ENCODE measurements around the gene CORO1C.

Gene CORO1C

DNA sequence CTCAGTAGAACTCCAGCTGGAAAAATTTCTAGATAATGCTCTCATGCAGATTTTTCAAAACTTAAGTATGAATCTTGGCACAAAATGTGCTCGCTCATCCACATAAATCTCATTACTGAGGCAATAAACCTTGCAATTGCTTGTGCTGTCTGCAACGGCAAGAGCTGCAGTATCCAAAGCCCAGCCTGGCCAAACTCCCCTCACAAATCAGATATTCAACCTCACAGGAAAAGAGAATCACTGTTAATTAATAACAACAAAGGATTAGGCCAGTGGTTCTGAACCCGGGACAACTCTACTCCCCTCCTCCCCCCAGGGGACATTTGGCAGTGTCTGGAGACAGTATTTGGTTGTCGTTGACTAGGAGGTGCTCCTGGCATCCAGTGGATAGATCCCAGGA, 19.2 kb upstream of the CORO1C start:
- H3K79me2 ChIP-seq: no peaks in the 10 kb centered on the region
- no peak overlapping the region for H2AFZ ChIP-seq
- no peaks in the 10 kb centered on the region for H3K9me3 ChIP-seq (ENCODE audit: control insufficient read depth, low read length)
- H3K4me2 ChIP-seq (ENCODE audit: low read length): no peak overlapping the region
- H3K36me3 ChIP-seq (ENCODE audit: control insufficient read depth, insufficient read depth, low read length): no peaks in the 10 kb centered on the region
- H3K27me3 ChIP-seq (ENCODE audit: control insufficient read depth, insufficient read depth, low read length): no peaks in the 10 kb centered on the region
- TF ChIP-seq, protein P1, sequence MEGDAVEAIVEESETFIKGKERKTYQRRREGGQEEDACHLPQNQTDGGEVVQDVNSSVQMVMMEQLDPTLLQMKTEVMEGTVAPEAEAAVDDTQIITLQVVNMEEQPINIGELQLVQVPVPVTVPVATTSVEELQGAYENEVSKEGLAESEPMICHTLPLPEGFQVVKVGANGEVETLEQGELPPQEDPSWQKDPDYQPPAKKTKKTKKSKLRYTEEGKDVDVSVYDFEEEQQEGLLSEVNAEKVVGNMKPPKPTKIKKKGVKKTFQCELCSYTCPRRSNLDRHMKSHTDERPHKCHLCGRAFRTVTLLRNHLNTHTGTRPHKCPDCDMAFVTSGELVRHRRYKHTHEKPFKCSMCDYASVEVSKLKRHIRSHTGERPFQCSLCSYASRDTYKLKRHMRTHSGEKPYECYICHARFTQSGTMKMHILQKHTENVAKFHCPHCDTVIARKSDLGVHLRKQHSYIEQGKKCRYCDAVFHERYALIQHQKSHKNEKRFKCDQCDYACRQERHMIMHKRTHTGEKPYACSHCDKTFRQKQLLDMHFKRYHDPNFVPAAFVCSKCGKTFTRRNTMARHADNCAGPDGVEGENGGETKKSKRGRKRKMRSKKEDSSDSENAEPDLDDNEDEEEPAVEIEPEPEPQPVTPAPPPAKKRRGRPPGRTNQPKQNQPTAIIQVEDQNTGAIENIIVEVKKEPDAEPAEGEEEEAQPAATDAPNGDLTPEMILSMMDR (IDR thresholded peaks at IDR 0.05): no peak
- H3K27ac ChIP-seq: no peak overlapping the region
- H3K9ac ChIP-seq: no peak overlapping the region
- no peaks in the 10 kb centered on the region for H3K4me1 ChIP-seq
- no peak overlapping the region for H3K4me3 ChIP-seq (ENCODE audit: low read depth, low read length)

DNA sequence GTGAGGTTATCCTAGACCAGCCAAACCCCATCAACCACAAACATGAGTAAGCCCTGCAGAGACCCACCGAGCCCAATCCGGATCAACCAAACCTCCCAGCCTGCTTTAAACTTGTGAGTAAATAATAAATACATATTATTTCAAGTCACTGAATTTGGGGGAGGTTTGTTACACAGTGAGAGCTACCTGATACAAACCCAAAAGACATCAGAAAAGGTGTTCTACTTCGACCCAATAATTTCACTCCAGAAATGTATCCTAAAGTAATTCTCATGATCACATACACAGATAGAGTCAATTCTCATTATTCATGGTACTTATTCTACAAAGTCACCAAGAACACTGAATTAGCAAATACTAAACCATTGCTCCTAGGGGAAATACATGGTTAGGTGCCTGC, 16.2 kb upstream of the CORO1C start:
- Histone ChIP-seq H3K4me2 (ENCODE audit: low read length) (no peak overlapping the region), H3K9ac (no peak overlapping the region), H3K27me3 (ENCODE audit: control insufficient read depth, insufficient read depth, low read length) (no peaks in the 10 kb centered on the region), H3K27ac (no peak overlapping the region), H3K4me3 (ENCODE audit: low read depth, low read length) (no peak overlapping the region), H3K4me1 (no peaks in the 10 kb centered on the region), H3K79me2 (no peaks in the 10 kb centered on the region), H3K9me3 (ENCODE audit: control insufficient read depth, low read length) (no peaks in the 10 kb centered on the region), H2AFZ (no peak overlapping the region), H3K36me3 (ENCODE audit: control insufficient read depth, insufficient read depth, low read length) (no peaks in the 10 kb centered on the region)
- TF ChIP-seq, protein P1 (IDR thresholded peaks at IDR 0.05): no peak

DNA sequence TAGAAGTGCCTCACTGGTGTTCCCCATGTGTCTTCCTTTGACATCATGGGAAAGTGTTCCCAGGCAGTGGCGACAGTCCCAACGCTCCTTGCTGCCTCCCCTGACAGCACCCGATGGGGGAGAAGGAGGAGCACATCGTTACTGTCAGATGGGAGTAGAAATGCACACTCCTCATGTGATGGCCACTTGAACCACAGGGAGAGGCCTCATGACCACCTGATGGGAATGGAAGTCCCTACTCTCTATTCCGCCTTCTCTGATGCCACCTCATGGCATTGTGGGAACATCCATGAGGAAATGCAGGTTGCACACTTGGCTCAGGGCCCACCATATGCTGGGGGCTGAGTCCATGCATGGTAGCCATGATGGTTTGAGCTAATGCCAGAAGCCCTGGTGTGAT, 14.3 kb upstream of the CORO1C start:
- Histone ChIP-seq H3K79me2 (no peaks in the 10 kb centered on the region), H3K9me3 (ENCODE audit: control insufficient read depth, low read length) (no peaks in the 10 kb centered on the region), H3K4me2 (ENCODE audit: low read length) (no peak overlapping the region), H3K27me3 (ENCODE audit: control insufficient read depth, insufficient read depth, low read length) (no peaks in the 10 kb centered on the region), H3K36me3 (ENCODE audit: control insufficient read depth, insufficient read depth, low read length) (no peaks in the 10 kb centered on the region), H3K4me1 (no peaks in the 10 kb centered on the region), H3K4me3 (ENCODE audit: low read depth, low read length) (no peak overlapping the region), H3K27ac (no peak overlapping the region), H3K9ac (no peak overlapping the region), H2AFZ (no peak overlapping the region)
- TF ChIP-seq, protein P1 (IDR thresholded peaks at IDR 0.05): no peak

DNA sequence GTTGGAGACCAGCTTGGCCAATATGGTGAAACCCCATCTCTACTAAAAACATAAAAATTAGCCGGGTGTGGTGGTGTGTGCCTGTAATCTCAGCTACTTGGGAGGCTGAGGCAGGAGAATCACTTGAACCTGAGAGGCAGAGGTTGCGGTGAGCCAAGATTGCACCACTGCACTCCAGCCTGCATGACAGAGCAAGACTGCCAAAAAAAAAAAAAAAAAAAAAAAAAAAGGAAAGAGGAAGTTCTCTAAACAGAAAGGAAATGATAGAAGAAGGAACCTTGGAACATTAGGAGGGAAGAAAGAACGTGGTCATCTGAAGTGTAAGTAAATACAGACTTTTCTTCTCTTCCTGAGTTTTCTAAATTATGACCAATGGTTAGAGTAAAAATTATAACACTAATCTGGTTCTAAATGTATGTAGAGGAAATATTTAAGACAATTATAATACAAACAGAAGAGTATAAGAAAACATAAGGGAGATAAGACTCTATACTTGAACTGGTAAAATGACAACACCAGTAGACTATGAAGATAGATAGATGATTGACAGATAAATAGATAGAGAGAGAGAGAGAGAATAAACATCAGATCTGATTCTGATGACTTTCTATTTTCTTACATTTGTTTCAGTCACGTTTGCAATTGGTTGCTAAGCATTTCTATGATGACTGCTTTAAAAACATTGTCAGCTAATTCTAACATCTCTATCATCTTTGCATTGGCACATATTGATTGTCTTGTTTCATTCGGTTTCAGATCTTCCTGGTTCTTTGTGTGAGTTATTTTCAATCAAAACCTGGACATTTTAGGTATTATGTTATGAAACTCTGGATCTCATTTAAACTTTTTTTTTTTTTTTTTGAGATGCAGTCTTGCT, 12.9 kb upstream of the CORO1C start:
- Histone ChIP-seq H3K4me2 (ENCODE audit: low read length) (no peak overlapping the region), H3K4me1 (no peaks in the 10 kb centered on the region), H3K79me2 (no peaks in the 10 kb centered on the region), H3K36me3 (ENCODE audit: control insufficient read depth, insufficient read depth, low read length) (no peaks in the 10 kb centered on the region), H3K9ac (no peak overlapping the region), H3K27me3 (ENCODE audit: control insufficient read depth, insufficient read depth, low read length) (no peaks in the 10 kb centered on the region), H3K27ac (no peak overlapping the region), H3K4me3 (ENCODE audit: low read depth, low read length) (no peak overlapping the region), H3K9me3 (ENCODE audit: control insufficient read depth, low read length) (no peaks in the 10 kb centered on the region), H2AFZ (no peak overlapping the region)
- TF ChIP-seq, protein P1 (IDR thresholded peaks at IDR 0.05): no peak

DNA sequence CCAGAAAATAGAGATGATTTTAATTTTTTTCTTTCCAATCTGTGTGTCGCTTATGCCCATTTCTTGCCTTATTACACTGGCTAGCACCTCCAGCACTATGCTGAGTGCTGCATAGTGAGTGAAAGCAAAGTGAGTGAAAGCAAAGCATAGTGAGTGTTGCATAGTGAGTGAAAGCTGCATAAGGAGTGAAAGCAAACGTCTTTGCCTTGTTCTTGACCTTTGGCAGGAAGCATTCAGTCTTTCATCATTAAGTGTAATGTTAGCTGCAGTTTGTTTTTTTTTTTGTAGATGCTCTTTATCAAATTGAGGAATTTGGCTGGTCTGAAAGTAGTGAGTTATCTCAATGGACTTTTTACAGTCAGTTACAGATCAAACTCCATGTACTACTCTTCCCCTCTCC, 6.9 kb upstream of the CORO1C start:
- Histone ChIP-seq H3K27ac (no peak overlapping the region), H3K4me1 (no peaks in the 10 kb centered on the region), H3K9me3 (ENCODE audit: control insufficient read depth, low read length) (no peaks in the 10 kb centered on the region), H2AFZ (no peak overlapping the region), H3K79me2 (no peaks in the 10 kb centered on the region), H3K27me3 (ENCODE audit: control insufficient read depth, insufficient read depth, low read length) (no peaks in the 10 kb centered on the region), H3K4me2 (ENCODE audit: low read length) (no peak overlapping the region), H3K4me3 (ENCODE audit: low read depth, low read length) (no peak overlapping the region), H3K36me3 (ENCODE audit: control insufficient read depth, insufficient read depth, low read length) (no peaks in the 10 kb centered on the region), H3K9ac (no peak overlapping the region)
- TF ChIP-seq, protein P1 (IDR thresholded peaks at IDR 0.05): no peak

All from parathyroid adenoma (tissue), 2 donors.